Common myeloid progenitor, CD34-positive (primary cell): ENCODE measurements around the gene PER1.

ENCODE experiments used
- CTCF ChIA-PET: fragments of 350-600 bp; sonication (Branson Sonifier 250); formaldehyde crosslinking; loops from one replicate; lab custom pipeline; 2021; ENCODE audit warnings: antibody characterized with exemption; lab: Charles Lee
- POLR2A ChIA-PET: fragments of 350-600 bp; sonication (Branson Sonifier 250); formaldehyde crosslinking; loops from one replicate; lab custom pipeline; 2021; ENCODE audit warnings: antibody characterized with exemption; lab: Charles Lee
- DNase-seq, 3 donors: peaks; one replicate each; pipeline versions ENCODE4 v3.0.0 to v3.0.0-alpha.2; 2013
- H3K27ac ChIP-seq, 2 experiments: 1 replicate in 1 of 2; 2 replicates in 1 of 2; pipeline ENCODE4 v1.7.0; 2013; ENCODE audit warnings: inconsistent platforms in 2 of 2, low read length in 2 of 2, mild to moderate bottlenecking in 2 of 2, low read depth in 1 of 2, moderate library complexity in 1 of 2; ENCODE audit not compliant: severe bottlenecking in 2 of 2, insufficient read depth in 1 of 2, poor library complexity in 1 of 2
- H3K27me3 ChIP-seq, 5 experiments: replicated peaks in 2 of 5; 1 replicate in 3 of 5; 2 replicates in 2 of 5; pipeline versions ENCODE4 v1.6.1 to v1.7.0; 2013; ENCODE audit warnings: low read length in 4 of 5, mild to moderate bottlenecking in 2 of 5, moderate library complexity in 2 of 5, inconsistent platforms in 1 of 5; ENCODE audit not compliant: insufficient read depth in 5 of 5, control insufficient read depth in 4 of 5
- H3K36me3 ChIP-seq, 4 experiments: 1 replicate in 2 of 4; 2 replicates in 2 of 4; pipeline versions ENCODE4 v1.6.1 to v1.7.0; 2013; ENCODE audit warnings: low read length in 3 of 4, control low read depth in 1 of 4, mild to moderate bottlenecking in 1 of 4; ENCODE audit not compliant: control insufficient read depth in 4 of 4, insufficient read depth in 4 of 4
- H3K4me1 ChIP-seq, 4 experiments: 1 replicate in 3 of 4; 2 replicates in 1 of 4; pipeline versions ENCODE4 v1.6.1 to v1.7.1; 2013; ENCODE audit warnings: low read length in 3 of 4, mild to moderate bottlenecking in 3 of 4, control low read depth in 1 of 4, inconsistent platforms in 1 of 4, moderate library complexity in 1 of 4; ENCODE audit not compliant: control insufficient read depth in 4 of 4, insufficient read depth in 4 of 4; ENCODE audit errors: control extremely low read depth in 1 of 4
- H3K4me3 ChIP-seq, 7 experiments: 1 replicate in 4 of 7; 2 replicates in 3 of 7; pipeline versions ENCODE4 v1.5.1 to v1.7.0; 2013; ENCODE audit warnings: mild to moderate bottlenecking in 7 of 7, low read length in 6 of 7, moderate library complexity in 6 of 7, inconsistent platforms in 2 of 7, low read depth in 2 of 7, control low read depth in 1 of 7; ENCODE audit not compliant: insufficient read depth in 4 of 7, control insufficient read depth in 1 of 7; ENCODE audit errors: extremely low read depth in 1 of 7
- H3K9me3 ChIP-seq, 5 experiments: 1 replicate in 4 of 5; 2 replicates in 1 of 5; pipeline versions ENCODE4 v1.6.1 to v1.7.1; 2013; ENCODE audit warnings: low read length in 4 of 5, mild to moderate bottlenecking in 2 of 5, inconsistent platforms in 1 of 5, low read depth in 1 of 5, moderate library complexity in 1 of 5; ENCODE audit not compliant: control insufficient read depth in 4 of 5, insufficient read depth in 2 of 5; ENCODE audit errors: control extremely low read depth in 1 of 5
- WGBS: methylation state at CpG from one replicate; pipeline ENCODE4 v1.1.5; 2013; ENCODE audit not compliant: insufficient coverage; 5-methylcytosine and 5-hydroxymethylcytosine counted together

The PER1 gene

DNA sequence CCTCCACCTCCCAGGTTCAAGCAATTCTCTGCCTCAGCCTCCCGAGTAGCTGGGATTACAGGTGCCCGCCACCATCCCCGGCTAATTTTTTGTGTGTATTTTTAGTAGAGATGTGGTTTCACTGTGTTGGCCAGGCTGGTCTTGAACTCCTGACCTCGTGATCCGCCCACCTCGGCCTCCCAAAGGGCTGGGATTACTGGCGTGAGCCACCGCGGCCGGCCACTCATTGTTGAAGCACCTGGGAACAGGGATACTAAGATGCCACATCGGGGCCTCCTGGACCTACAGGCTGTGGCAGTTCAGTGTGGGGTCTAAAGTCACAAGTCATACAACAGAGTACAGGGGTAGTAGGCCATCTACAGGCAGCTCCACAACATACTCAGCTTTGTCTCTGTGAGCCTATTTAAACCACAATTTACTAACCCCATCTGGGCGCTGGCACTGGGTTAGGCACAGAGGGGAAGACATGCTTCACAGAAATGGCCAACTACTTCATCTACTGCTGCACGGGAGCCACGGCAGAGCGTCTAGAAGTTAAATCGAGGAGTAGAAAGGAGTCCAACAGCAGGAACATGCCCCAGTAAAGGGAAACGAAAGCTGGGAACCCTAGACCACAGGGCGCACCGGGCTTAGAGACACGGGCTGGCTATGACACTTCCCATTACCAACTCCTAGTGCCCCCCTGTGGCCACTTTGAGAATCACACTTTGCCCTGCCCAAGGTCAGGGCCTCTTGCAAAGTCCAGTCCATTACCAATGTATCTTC is 6.2 kb upstream of the PER1 start:
- H3K27me3 ChIP-seq: no peaks in the 10 kb centered on the region
- peaks cover 0 to 28% (median 18%) of the 10 kb centered on the region in 4 experiments for H3K36me3 ChIP-seq
- CTCF ChIA-PET: interaction anchor here (0.6 to 19.3 kb wide), 14 partner anchors 11 to 556 kb away, joined by 3 to 292 read pairs (median 4); partner anchors contain the start of genes HES7, PER1 and RANGRF
- peaks cover 10 to 63% (median 58%) of the 10 kb centered on the region in 4 experiments for H3K4me1 ChIP-seq
- H3K27ac ChIP-seq: peak overlapping the region in 1 of 2 experiments; percentile 49
- no peaks in the 10 kb centered on the region for H3K9me3 ChIP-seq
- DNase-seq: peak; percentile 86 to 91 (median 87)
- POLR2A ChIA-PET: interaction anchor here (0.8 to 3.6 kb wide), 6 partner anchors 7 to 29 kb away, joined by 3 to 33 read pairs (median 3); no protein-coding TSS in a partner anchor
- 47% methylated on average over 17 of the region's 20 CpGs for WGBS
- H3K4me3 ChIP-seq: peak overlapping the region in 3 of 7 experiments; percentile 5 to 54 (median 46)

DNA sequence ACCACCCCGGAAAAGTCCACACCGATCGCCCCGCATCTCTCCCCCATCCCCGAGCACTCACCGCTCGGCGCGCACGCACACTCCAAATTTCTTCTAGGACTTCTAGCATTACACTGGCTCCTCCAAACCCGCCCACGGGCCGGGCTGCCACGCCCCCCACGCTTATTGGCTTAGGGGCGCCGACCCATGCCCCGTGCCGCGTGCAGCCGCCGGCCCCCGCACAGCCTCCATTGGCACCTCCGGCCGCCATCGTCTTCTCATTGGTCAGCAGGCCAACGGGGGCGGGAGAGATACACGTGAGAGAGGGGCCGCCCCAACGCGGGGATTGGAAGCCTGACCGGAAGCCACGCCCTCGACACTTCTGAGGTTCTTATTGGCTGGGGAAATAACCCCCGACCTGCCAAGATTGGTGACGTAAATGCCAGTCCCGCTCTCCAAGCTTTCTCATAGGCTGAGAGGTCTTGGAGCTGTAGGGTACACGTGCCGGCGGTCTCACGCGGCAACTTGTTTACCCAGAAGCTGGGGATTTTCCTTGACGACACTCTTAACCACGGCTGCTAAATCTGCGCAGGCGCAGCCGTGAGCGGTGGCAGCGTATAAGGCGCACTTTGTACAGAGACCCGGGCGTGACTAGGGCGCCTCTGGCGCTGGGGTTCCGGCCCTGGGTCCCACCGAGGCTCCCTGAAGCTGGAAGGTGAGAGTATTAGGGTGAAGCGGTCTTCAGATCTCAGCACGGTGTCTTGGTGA is 4.2 kb upstream of the PER1 start:
- peak overlapping the region; percentile 91 to 96 for H3K27ac ChIP-seq
- H3K27me3 ChIP-seq: no peaks in the 10 kb centered on the region
- WGBS: under 1% methylated on average over 55 of the region's 59 CpGs
- POLR2A ChIA-PET: interaction anchor here (0.5 to 4.3 kb wide), 9 partner anchors 10 to 81 kb away, joined by 3 to 33 read pairs (median 5); no protein-coding TSS in a partner anchor
- H3K9me3 ChIP-seq: no peaks in the 10 kb centered on the region
- peak; percentile 100 for DNase-seq
- H3K4me1 ChIP-seq: peaks cover 15 to 68% (median 65%) of the 10 kb centered on the region in 4 experiments
- H3K36me3 ChIP-seq: peaks cover 0 to 25% (median 16%) of the 10 kb centered on the region in 4 experiments
- CTCF ChIA-PET: interaction anchor here (0.5 to 19.3 kb wide), 7 partner anchors 15 to 96 kb away, joined by 3 to 292 read pairs (median 4); partner anchors contain the start of gene PER1
- H3K4me3 ChIP-seq: peak overlapping the region; percentile 61 to 88 (median 73)

DNA sequence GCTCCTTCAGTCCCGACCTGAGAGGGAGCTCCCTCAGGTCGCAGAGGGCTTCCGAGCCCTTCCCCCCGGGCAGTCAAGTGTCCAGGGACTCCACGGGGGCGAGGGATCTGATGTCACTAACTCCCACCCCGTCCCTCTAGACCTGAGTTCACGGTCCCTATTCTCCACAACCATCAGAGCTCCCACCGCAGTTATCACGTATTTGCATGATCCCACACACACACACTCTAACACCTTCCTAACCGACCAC is 3.7 kb upstream of the PER1 start:
- Histone ChIP-seq H3K27me3 (no peaks in the 10 kb centered on the region), H3K27ac (peak overlapping the region; percentile 91 to 96), H3K36me3 (peaks cover 0 to 20% (median 13%) of the 10 kb centered on the region in 4 experiments), H3K4me3 (peak overlapping the region; percentile 61 to 88 (median 73)), H3K9me3 (no peaks in the 10 kb centered on the region), H3K4me1 (peaks cover 15 to 68% (median 65%) of the 10 kb centered on the region in 4 experiments)
- 0% methylated on average over 8 of the region's 11 CpGs for WGBS
- no peak for DNase-seq
- ChIA-PET POLR2A (interaction anchor here (2.2 to 4.3 kb wide), 3 partner anchors 12 to 17 kb away, joined by 23 to 33 read pairs (median 24); no protein-coding TSS in a partner anchor), CTCF (interaction anchor here (1.2 to 19.3 kb wide), 3 partner anchors 14 to 64 kb away, joined by 3 to 292 read pairs (median 3); partner anchors contain the start of gene PER1)

DNA sequence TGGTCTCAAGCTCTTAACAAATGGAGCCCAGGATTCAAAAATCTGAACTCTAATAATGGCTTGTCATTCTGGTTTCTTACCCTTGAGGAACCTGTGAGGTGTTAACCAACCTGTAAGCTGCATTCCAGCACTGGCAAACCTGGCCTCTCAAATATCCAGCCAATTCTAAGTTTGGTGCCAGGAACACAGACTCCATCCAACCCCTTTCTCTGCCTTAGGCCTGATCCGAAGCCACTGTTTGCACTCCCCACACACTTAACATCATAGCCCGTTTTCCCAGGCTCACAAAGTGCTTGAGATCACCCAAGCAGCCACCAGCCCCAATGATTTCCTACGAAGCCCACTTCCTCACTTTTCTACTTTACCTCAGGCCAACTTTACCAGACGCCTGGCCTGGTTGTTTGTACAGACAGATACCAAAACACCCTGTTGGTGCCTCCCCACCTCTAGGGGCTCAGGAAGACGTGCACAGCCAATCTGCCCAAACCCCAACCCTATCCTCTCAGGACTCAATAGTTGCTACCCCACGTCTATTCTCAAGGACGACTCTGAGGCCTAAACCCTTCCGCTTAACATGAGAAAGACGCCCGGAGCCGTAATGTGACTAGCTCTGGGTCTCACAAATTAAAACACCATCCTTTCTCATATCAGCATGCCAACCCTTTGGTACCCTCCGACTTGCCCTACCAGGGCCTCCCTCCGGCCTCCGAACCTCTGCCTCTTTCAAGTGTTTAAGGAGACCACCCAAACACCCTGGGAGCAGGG is 3.2 kb upstream of the PER1 start:
- Histone ChIP-seq H3K27me3 (no peaks in the 10 kb centered on the region), H3K36me3 (peaks cover 0 to 15% (median 12%) of the 10 kb centered on the region in 4 experiments), H3K27ac (peak overlapping the region; percentile 91 to 96), H3K9me3 (no peaks in the 10 kb centered on the region), H3K4me1 (peaks cover 15 to 68% (median 68%) of the 10 kb centered on the region in 4 experiments), H3K4me3 (peak overlapping the region; percentile 61 to 88 (median 73))
- ChIA-PET CTCF (interaction anchor here (1.4 to 19.3 kb wide), 2 partner anchors 14 to 32 kb away, joined by 3 to 292 read pairs; partner anchors contain the start of gene PER1), POLR2A (interaction anchor here (1.8 to 4.3 kb wide), 4 partner anchors 12 to 18 kb away, joined by 10 to 33 read pairs (median 24); no protein-coding TSS in a partner anchor)
- DNase-seq: no peak
- WGBS: 60% methylated on average over 14 of the region's 14 CpGs

DNA sequence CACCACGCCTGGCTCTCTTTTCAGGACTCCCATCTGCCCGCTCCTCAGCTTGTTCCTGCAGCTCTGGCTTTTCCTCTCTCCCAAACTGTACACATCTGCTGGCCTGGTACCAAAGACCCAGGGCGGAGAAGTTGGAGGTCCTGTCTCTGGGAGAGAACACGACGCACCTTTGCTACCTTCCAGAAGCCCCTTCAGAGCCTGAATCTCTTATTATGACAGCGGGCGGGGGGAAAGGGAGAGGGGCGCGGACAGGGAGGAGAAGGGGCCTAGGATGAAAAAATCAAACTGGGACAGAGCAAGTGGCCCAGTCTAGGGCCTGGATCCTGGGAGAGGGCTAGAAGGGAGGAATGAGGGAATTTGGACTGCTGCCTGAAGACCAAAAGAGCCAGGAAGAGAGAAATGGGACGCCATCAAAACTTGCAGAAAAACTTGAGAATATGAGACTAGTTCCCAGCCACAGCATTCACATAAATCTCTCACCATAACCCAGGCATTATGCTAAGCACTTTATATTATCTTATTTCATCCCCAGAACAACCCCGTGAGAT is 2.5 kb upstream of the PER1 start:
- WGBS: 95% methylated on average over 5 of the region's 11 CpGs
- peak overlapping the region in 1 of 2 experiments; percentile 95 for H3K27ac ChIP-seq
- H3K9me3 ChIP-seq: no peaks in the 10 kb centered on the region
- peaks cover 6 to 13% (median 10%) of the 10 kb centered on the region in 4 experiments for H3K36me3 ChIP-seq
- no peak for DNase-seq
- POLR2A ChIA-PET: interaction anchor here (1.8 to 4.3 kb wide), 3 partner anchors 11 to 19 kb away, joined by 10 to 24 read pairs (median 10); no protein-coding TSS in a partner anchor
- peaks cover 15 to 74% (median 71%) of the 10 kb centered on the region in 4 experiments for H3K4me1 ChIP-seq
- peak overlapping the region in 6 of 7 experiments; percentile 8 to 88 (median 54) for H3K4me3 ChIP-seq
- no peaks in the 10 kb centered on the region for H3K27me3 ChIP-seq
- CTCF ChIA-PET: interaction anchor here (1.5 to 19.3 kb wide), 2 partner anchors 13 to 28 kb away, joined by 4 to 292 read pairs; partner anchors contain the start of gene PER1
